Gastroesophageal sphincter (tissue), 3 donors: ENCODE measurements around the gene DCTN3.

Experiments used
- CTCF ChIP-seq, 4 experiments: fragments of 200-600 bp in 2 of 4; fragments of 450-650 bp in 2 of 4; sonication (generic) in 1 of 4; IDR thresholded peaks; one replicate each; pipeline ENCODE4 v1.5.1; 2017 to 2019; ENCODE audit warnings: antibody characterized with exemption in 4 of 4, mild to moderate bottlenecking in 2 of 4, moderate library complexity in 2 of 4
- POLR2A ChIP-seq, 2 donors: fragments of 450-650 bp; IDR thresholded peaks; one replicate each; pipeline ENCODE4 v1.6.1; 2017; ENCODE audit warnings: antibody characterized with exemption in 2 of 2, mild to moderate bottlenecking in 2 of 2, moderate library complexity in 1 of 2

GRCh38 chr9:34653151-34654072 is 33.1 kb upstream of the DCTN3 start:
- TF ChIP-seq CTCF (IDR thresholded peaks at IDR 0.05) (no peak), POLR2A (IDR thresholded peaks at IDR 0.05) (no peak)
